ENCODE results near the gene CENPC.

Gene CENPC

GRCh38 chr4:67522230-67522629 lies 23.1 kb downstream of the CENPC start (continued):
- no peak for TF ChIP-seq PATZ1 (CRISPR knock-in tag; IDR thresholded peaks at IDR 0.05; ENCODE audit: borderline replicate concordance)
- no peak for TF ChIP-seq CSRNP3 (CRISPR knock-in tag; IDR thresholded peaks at IDR 0.05)
- TF ChIP-seq ZNF70 (CRISPR knock-in tag; IDR thresholded peaks at IDR 0.05): no peak
- no peak for TF ChIP-seq ZNF8 (CRISPR knock-in tag; IDR thresholded peaks at IDR 0.05)
- TF ChIP-seq ESRRG (CRISPR knock-in tag; IDR thresholded peaks at IDR 0.05): no peak
- TF ChIP-seq POU6F1 (CRISPR knock-in tag; IDR thresholded peaks at IDR 0.05; ENCODE audit: borderline replicate concordance, low read depth): no peak

GRCh38 chr4:67521506-67521905 lies 23.8 kb downstream of the CENPC start:
- TF ChIP-seq ZNF70 (CRISPR knock-in tag; IDR thresholded peaks at IDR 0.05) (no peak), ISL1 (CRISPR knock-in tag; IDR thresholded peaks at IDR 0.05) (no peak), TCF4 (CRISPR knock-in tag; IDR thresholded peaks at IDR 0.05; ENCODE audit: borderline replicate concordance) (no peak), SNAI2 (CRISPR knock-in tag; IDR thresholded peaks at IDR 0.05) (no peak), GLIS3 (CRISPR knock-in tag; IDR thresholded peaks at IDR 0.05) (no peak), ARNTL (CRISPR knock-in tag; IDR thresholded peaks at IDR 0.05; ENCODE audit: borderline replicate concordance, low read depth) (no peak), ZFP30 (CRISPR knock-in tag; IDR thresholded peaks at IDR 0.05) (no peak), ZNF8 (CRISPR knock-in tag; IDR thresholded peaks at IDR 0.05) (no peak), TSHZ2 (CRISPR knock-in tag; IDR thresholded peaks at IDR 0.05) (no peak), ESRRG (CRISPR knock-in tag; IDR thresholded peaks at IDR 0.05) (no peak)
- no peak for ATAC-seq

- TF ChIP-seq TOX (CRISPR knock-in tag; IDR thresholded peaks at IDR 0.05; ENCODE audit: borderline replicate concordance) (no peak), TCF4 (CRISPR knock-in tag; IDR thresholded peaks at IDR 0.05; ENCODE audit: borderline replicate concordance) (no peak), ZNF70 (CRISPR knock-in tag; IDR thresholded peaks at IDR 0.05) (no peak), TSHZ2 (CRISPR knock-in tag; IDR thresholded peaks at IDR 0.05) (no peak), CREB5 (CRISPR knock-in tag; IDR thresholded peaks at IDR 0.05; ENCODE audit: low read depth) (no peak), ZC3H10 (CRISPR knock-in tag; IDR thresholded peaks at IDR 0.05) (no peak), ZNF8 (CRISPR knock-in tag; IDR thresholded peaks at IDR 0.05) (no peak), PATZ1 (CRISPR knock-in tag; IDR thresholded peaks at IDR 0.05; ENCODE audit: borderline replicate concordance) (no peak), ZFP3 (CRISPR knock-in tag; IDR thresholded peaks at IDR 0.05) (no peak), ISL1 (CRISPR knock-in tag; IDR thresholded peaks at IDR 0.05) (no peak), OSR1 (CRISPR knock-in tag; IDR thresholded peaks at IDR 0.05) (no peak), CSDC2 (CRISPR knock-in tag; IDR thresholded peaks at IDR 0.05) (no peak), GLIS3 (CRISPR knock-in tag; IDR thresholded peaks at IDR 0.05) (no peak)
- no peak for ATAC-seq
Observed at GRCh38 chr4:67520141-67520540, 25.2 kb downstream of the CENPC start.

Data from SK-N-SH treated with all-trans-retinoic acid at 6 μM for 48 hours (cell line).